Measurements from ENCODE around the gene C1QTNF3. TPM values are rescaled to one million over a fixed set of nuclear protein-coding genes. Genes with fewer than 3 reads are reported as not detected.

Gene C1QTNF3
- total RNA-seq, 2 donors from 2014 or later = 4.3 to 11.6 TPM

DNA sequence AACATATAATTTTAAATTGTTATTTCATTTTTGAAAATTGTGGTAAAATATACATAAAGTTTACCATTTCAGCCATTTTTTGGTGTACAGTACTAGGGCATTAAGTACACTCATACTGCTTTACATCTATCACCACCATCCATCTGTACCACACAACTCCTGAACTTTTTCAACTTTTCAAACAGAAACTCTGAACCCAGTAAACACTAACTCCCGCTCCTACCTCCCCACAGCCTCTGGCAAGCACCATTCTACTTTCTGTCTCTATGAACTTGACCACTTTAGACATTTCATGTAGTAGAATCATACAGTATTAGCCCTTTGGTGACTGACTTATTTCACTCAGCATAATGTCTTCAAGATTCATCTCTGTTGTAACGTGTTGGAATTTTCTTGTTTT is 50.1 kb downstream of the C1QTNF3 start:
- H3K27me3 ChIP-seq (replicated peaks; ENCODE audit: insufficient read depth) = no peaks in the 10 kb centered on the region
- DNase-seq (ENCODE audit: low spot score) = no peak
- H3K9me3 ChIP-seq = no peaks in the 10 kb centered on the region
- no peak for ATAC-seq (ENCODE audit: insufficient number of reproducible peaks, low FRiP score, low read depth)
- peaks cover 0 to 6% of the 10 kb centered on the region in 2 donors for H3K4me1 ChIP-seq (ENCODE audit: control insufficient read depth in 1 of 2, low read depth in 2 of 2)
- no peak overlapping the region for H3K27ac ChIP-seq
- TF ChIP-seq, protein P1, sequence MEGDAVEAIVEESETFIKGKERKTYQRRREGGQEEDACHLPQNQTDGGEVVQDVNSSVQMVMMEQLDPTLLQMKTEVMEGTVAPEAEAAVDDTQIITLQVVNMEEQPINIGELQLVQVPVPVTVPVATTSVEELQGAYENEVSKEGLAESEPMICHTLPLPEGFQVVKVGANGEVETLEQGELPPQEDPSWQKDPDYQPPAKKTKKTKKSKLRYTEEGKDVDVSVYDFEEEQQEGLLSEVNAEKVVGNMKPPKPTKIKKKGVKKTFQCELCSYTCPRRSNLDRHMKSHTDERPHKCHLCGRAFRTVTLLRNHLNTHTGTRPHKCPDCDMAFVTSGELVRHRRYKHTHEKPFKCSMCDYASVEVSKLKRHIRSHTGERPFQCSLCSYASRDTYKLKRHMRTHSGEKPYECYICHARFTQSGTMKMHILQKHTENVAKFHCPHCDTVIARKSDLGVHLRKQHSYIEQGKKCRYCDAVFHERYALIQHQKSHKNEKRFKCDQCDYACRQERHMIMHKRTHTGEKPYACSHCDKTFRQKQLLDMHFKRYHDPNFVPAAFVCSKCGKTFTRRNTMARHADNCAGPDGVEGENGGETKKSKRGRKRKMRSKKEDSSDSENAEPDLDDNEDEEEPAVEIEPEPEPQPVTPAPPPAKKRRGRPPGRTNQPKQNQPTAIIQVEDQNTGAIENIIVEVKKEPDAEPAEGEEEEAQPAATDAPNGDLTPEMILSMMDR (IDR thresholded peaks at IDR 0.05) = no peak
- no peak overlapping the region for H3K4me3 ChIP-seq
- H3K36me3 ChIP-seq = peaks cover 15% of the 10 kb centered on the region

DNA sequence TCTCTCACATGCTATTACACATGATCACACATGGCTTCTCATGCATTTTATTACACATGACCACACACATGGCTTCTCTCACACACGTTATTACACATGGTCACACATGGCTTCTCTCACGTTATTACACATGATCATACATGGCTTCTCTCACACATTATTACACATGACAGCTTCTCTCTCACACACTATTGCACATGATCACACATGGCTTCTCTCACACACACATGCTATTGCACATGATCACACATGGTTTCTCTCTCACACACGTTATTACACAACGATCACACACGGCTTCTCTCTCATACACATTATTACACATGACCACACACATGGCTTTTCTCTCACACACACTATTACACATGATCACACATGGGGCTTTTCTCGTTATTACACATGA is 57.6 kb downstream of the C1QTNF3 start:
- Histone ChIP-seq H3K9me3 (no peaks in the 10 kb centered on the region), H3K27ac (no peak overlapping the region), H3K4me3 (no peak overlapping the region), H3K27me3 (replicated peaks; ENCODE audit: insufficient read depth) (no peaks in the 10 kb centered on the region), H3K36me3 (peaks cover 15% of the 10 kb centered on the region), H3K4me1 (ENCODE audit: control insufficient read depth in 1 of 2, low read depth in 2 of 2) (no peaks in the 10 kb centered on the region)
- TF ChIP-seq, protein P1 (IDR thresholded peaks at IDR 0.05) = no peak
- ATAC-seq (ENCODE audit: insufficient number of reproducible peaks, low FRiP score, low read depth) (no peak), DNase-seq (ENCODE audit: low spot score) (no peak)

DNA sequence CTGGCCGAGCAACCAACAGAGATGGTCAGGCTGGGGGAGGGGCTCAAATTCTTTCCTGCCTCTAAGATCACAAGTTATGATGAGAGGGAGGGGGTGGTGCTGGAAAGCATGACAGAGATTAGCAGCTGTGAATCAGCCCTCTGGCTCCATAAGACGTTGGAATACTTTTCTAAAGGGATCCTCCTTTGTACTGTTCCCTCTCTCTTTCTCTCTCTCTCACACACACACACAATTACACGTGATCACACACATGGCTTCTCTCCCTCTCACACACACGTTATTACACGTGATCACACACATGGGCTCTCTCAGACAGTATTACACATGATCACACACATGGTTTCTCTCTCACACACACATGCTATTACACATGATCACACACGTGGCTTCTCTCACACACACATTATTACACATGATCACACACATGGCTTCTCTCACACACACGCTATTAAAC is 58.3 kb downstream of the C1QTNF3 start, which contains the start of gene SLC45A2:
Gene SLC45A2, minus strand, starts transcription at position 23 of the 454 bp plus-strand sequence. CDS start 110 bp downstream, outside the sequence.
- Histone ChIP-seq H3K9me3 (no peaks in the 10 kb centered on the region), H3K27ac (no peak within 1 kb of the TSS), H3K4me1 (ENCODE audit: control insufficient read depth in 1 of 2, low read depth in 2 of 2) (no peaks in the 10 kb centered on the region), H3K4me3 (no peak within 1 kb of the TSS), H3K36me3 (peaks cover 15% of the 10 kb centered on the region), H3K27me3 (replicated peaks; ENCODE audit: insufficient read depth) (no peaks in the 10 kb centered on the region)
- no peak for ATAC-seq (ENCODE audit: insufficient number of reproducible peaks, low FRiP score, low read depth)
- TF ChIP-seq, protein P1 (IDR thresholded peaks at IDR 0.05) = no peak
- DNase-seq (ENCODE audit: low spot score) = no peak

DNA sequence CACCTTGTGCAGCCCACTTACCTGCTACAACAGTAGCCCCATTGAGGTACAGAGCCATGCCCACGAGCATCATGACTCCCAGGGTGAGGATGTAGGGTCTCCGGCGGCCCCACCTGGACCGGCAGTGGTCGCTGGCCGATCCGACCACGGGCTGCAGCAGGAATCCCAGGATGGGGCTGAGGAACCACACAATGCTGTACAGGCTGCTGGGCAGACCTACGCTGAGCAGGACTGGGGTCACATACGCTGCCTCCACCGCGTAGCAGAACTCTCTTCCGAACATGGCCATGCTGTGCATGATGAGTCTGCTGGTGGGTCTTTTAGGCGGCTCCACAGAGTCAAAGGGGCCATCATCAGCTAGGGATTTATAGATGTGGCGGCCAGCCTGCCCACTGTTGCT is 58.8 kb downstream of the C1QTNF3 start:
- ATAC-seq (ENCODE audit: insufficient number of reproducible peaks, low FRiP score, low read depth) (no peak), DNase-seq (ENCODE audit: low spot score) (no peak)
- no peaks in the 10 kb centered on the region for H3K27me3 ChIP-seq (replicated peaks; ENCODE audit: insufficient read depth)
- no peak overlapping the region for H3K4me3 ChIP-seq
- TF ChIP-seq, protein P1 (IDR thresholded peaks at IDR 0.05) = no peak
- no peak overlapping the region for H3K27ac ChIP-seq
- no peaks in the 10 kb centered on the region for H3K4me1 ChIP-seq (ENCODE audit: control insufficient read depth in 1 of 2, low read depth in 2 of 2)
- peaks cover 15% of the 10 kb centered on the region for H3K36me3 ChIP-seq
- H3K9me3 ChIP-seq = no peaks in the 10 kb centered on the region

DNA sequence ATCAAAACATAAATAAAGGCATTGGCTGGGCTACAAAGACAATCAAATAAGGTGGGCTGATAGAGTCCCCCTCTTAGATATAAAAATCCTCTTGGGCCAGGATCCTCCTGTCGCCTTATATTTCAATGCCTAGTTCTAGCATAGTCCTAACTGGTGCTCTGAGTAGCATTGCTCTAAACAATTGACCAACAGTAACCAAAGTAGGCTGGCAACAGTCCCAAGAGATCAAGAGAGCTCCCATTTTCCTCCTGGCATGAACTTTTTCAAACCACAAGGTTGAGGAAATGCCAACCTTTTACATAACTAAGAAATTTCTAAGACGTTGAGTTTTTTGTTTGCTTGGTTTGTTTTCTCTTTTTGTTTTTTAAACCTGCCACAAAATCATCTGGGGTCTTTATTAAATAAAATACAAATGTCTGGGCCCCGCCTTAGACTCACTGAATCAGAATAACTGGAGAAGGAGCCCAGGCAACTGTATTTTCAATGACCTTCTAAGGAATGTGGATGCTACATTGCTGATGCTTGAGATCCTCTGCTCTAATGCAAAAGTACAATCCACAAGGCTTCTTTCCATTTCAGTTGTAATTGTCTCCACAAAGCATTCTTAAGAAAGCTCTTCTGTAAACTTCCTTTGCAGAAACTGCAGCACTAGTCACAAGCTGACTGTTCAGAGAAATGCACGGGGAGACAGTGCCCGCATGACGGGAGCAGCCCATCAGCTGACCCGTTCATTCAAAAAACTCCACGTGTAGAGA is 61.4 kb downstream of the C1QTNF3 start:
- H3K27ac ChIP-seq = no peak overlapping the region
- ATAC-seq (ENCODE audit: insufficient number of reproducible peaks, low FRiP score, low read depth) (no peak), DNase-seq (ENCODE audit: low spot score) (no peak)

More for the DNA sequence above, 61.4 kb downstream of the C1QTNF3 start:
- H3K4me3 ChIP-seq = no peak overlapping the region
- no peaks in the 10 kb centered on the region for H3K36me3 ChIP-seq
- H3K9me3 ChIP-seq = no peaks in the 10 kb centered on the region
- TF ChIP-seq, protein P1 (IDR thresholded peaks at IDR 0.05) = no peak
- no peaks in the 10 kb centered on the region for H3K4me1 ChIP-seq (ENCODE audit: control insufficient read depth in 1 of 2, low read depth in 2 of 2)
- H3K27me3 ChIP-seq (replicated peaks; ENCODE audit: insufficient read depth) = no peaks in the 10 kb centered on the region
